Measurements from ENCODE around the gene BRDT. TPM values are rescaled to one million over a fixed set of nuclear protein-coding genes. Genes with fewer than 3 reads are reported as not detected.

Gene BRDT
- total RNA-seq, 1 experiment from 2014 or later = not detected

Other genes with a start within 250 kb of the BRDT start
- 7.8 and 12.0 TPM in 2 replicates for gene TGFBR3, start 63.2 kb upstream of the BRDT start, total RNA-seq (2014; rRNA removed; shearing (Covaris generic))
- gene EPHX4, start 80.6 kb downstream of the BRDT start, total RNA-seq (2014; rRNA removed; shearing (Covaris generic)) = 4.7 and 5.8 TPM in 2 replicates
- gene SETSIP, start 126.0 kb downstream of the BRDT start, total RNA-seq (2014; rRNA removed; shearing (Covaris generic)) = 0.26 and 0.27 TPM in 2 replicates
- gene BTBD8, start 130.9 kb downstream of the BRDT start, total RNA-seq (2014; rRNA removed; shearing (Covaris generic)) = 0.63 and 1.2 TPM in 2 replicates

Measured in HT1080 (cell line).